ENCODE data around the gene IFNK.

The IFNK gene

GRCh38 chr9:27528886-27529315 is 4.8 kb downstream of the IFNK start:
- peaks cover 61% of the 10 kb centered on the region for H3K27me3 ChIP-seq
- H3K4me3 ChIP-seq (ENCODE audit: low read depth in 1 of 2, low read length in 1 of 2) = peak overlapping the region; percentile 59 to 65
- no peaks in the 10 kb centered on the region for H3K36me3 ChIP-seq
- TF ChIP-seq CTCF (IDR thresholded peaks at IDR 0.05) = no peak
- peaks cover 16 to 17% of the 10 kb centered on the region in 2 experiments for H3K4me1 ChIP-seq (ENCODE audit: control insufficient read depth in 1 of 2, insufficient read depth in 1 of 2, low read depth in 1 of 2, low read length in 1 of 2)
- no peaks in the 10 kb centered on the region for H3K9me3 ChIP-seq
- H3K27ac ChIP-seq = no peak overlapping the region

DNA sequence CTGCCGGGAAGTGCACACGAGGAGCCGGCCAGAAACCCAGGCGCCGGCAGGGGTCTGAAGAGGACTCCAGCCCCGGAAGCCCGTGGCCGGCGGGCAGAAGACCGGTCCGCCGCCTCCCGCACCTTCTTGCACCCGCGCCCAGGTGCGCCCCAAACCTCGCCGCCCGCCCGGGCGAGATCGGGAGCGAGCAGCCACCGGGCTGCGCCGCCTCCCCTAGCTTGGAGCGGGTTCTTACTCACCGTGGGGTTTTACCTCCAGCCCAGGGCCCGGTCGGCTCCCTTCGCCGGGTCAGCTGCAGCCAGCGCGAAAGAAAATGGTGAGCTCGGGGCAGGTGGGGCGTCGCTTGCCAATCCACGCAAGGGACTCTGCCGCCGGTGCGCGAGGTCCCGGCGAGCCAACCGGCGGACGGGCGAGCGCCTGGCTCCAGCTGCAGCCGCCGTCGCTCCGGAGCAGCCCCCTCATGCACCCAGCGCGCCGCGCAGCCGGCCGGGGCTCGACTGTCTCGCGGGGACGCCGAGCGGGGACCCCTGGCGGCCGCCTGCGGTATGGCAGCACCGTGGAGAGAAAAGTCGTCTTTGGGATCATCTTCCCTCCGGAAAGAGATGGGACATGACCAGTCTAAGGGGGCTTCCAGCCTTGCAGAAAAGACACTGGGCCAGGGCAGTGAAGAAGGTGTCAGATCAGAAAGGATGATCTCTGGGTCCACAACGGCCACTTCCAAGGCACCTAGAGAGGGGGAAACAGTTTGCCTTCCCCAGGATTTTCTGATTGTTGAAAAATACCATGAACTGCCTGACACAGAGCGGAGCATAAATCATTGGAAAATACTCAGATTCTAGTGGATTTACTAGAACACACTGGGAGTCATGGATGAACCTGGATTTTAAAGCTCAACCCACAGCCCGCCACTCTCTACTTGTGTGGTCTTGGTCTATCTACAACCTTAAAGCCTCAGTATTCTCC is 5.5 kb downstream of the IFNK start, which contains the start of gene MOB3B:
TSS of gene MOB3B (minus strand) at position 499 of the 963 bp plus-strand sequence. CDS start 74,264 bp downstream, outside the sequence.
- peak; percentile 91 for TF ChIP-seq CTCF (IDR thresholded peaks at IDR 0.05)
- Histone ChIP-seq H3K4me1 (ENCODE audit: control insufficient read depth in 1 of 2, insufficient read depth in 1 of 2, low read depth in 1 of 2, low read length in 1 of 2) (peaks cover 16 to 21% of the 10 kb centered on the region in 2 experiments), H3K9me3 (no peaks in the 10 kb centered on the region), H3K4me3 (ENCODE audit: low read depth in 1 of 2, low read length in 1 of 2) (peak within 1 kb of the TSS; percentile 59 to 65), H3K36me3 (peaks cover 1% of the 10 kb centered on the region), H3K27me3 (peaks cover 61% of the 10 kb centered on the region), H3K27ac (no peak within 1 kb of the TSS)

- H3K27ac ChIP-seq = no peak overlapping the region
- H3K4me3 ChIP-seq (ENCODE audit: low read depth in 1 of 2, low read length in 1 of 2) = no peak overlapping the region
- no peak for TF ChIP-seq CTCF (IDR thresholded peaks at IDR 0.05)
- H3K36me3 ChIP-seq = peaks cover 15% of the 10 kb centered on the region
- no peaks in the 10 kb centered on the region for H3K9me3 ChIP-seq
- peaks cover 54% of the 10 kb centered on the region for H3K27me3 ChIP-seq
- peaks cover 16 to 22% of the 10 kb centered on the region in 2 experiments for H3K4me1 ChIP-seq (ENCODE audit: control insufficient read depth in 1 of 2, insufficient read depth in 1 of 2, low read depth in 1 of 2, low read length in 1 of 2)
Measured at GRCh38 chr9:27530915-27531755, 7.0 kb downstream of the IFNK start.

DNA sequence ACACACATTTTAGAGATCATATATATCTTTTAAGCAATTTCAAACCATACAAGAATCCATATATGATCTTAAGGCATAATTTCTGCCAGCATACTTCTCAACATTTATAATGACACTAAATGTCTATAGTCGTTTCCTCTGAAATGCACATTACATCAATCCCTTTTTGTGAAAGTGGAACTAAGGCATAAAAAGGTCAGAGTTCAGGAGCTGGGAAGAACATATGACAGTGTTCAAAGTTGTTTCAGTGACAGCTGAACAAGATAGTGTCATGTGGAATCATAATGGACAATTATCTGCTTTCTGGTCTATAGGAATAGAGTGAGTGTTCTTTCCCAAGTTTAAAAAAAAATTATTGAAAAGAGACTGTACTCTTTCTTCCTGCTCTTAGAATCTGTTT is 8.0 kb downstream of the IFNK start:
- peaks cover 16 to 22% of the 10 kb centered on the region in 2 experiments for H3K4me1 ChIP-seq (ENCODE audit: control insufficient read depth in 1 of 2, insufficient read depth in 1 of 2, low read depth in 1 of 2, low read length in 1 of 2)
- no peaks in the 10 kb centered on the region for H3K9me3 ChIP-seq
- H3K27ac ChIP-seq = no peak overlapping the region
- H3K36me3 ChIP-seq = peaks cover 15% of the 10 kb centered on the region
- no peak overlapping the region for H3K4me3 ChIP-seq (ENCODE audit: low read depth in 1 of 2, low read length in 1 of 2)
- H3K27me3 ChIP-seq = peaks cover 44% of the 10 kb centered on the region
- TF ChIP-seq CTCF (IDR thresholded peaks at IDR 0.05) = no peak

DNA sequence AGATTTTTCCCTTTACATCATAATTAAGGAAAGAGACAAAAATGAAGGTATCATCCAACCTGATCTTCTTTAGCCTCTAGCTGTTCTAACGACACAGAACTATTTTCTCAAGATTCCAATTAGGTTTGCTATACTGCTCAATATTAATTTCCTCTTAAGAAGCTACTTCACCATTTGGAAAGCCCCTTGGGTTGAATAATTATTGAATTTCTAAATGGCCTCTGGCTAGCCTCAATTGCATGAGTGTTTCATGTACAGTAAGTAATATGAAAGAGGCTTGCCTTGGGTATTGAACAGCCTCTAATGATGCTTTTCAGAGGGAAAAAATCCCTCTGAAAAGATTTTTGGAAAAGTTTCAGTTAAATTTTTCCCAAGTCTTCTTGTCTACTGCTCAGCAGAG is 9.2 kb downstream of the IFNK start:
- Histone ChIP-seq H3K36me3 (peaks cover 15% of the 10 kb centered on the region), H3K4me3 (ENCODE audit: low read depth in 1 of 2, low read length in 1 of 2) (no peak overlapping the region), H3K27me3 (peaks cover 32% of the 10 kb centered on the region), H3K27ac (no peak overlapping the region), H3K4me1 (ENCODE audit: control insufficient read depth in 1 of 2, insufficient read depth in 1 of 2, low read depth in 1 of 2, low read length in 1 of 2) (peaks cover 12 to 19% of the 10 kb centered on the region in 2 experiments), H3K9me3 (no peaks in the 10 kb centered on the region)
- no peak for TF ChIP-seq CTCF (IDR thresholded peaks at IDR 0.05)
